Testis (tissue), 2 donors: ENCODE data around the gene ATP6AP2.

ENCODE experiments used
- CTCF ChIP-seq, 3 experiments: fragments of 450-650 bp in 2 of 3; fragments of 200-600 bp in 1 of 3; sonication (generic) in 1 of 3; IDR thresholded peaks; one replicate each; pipeline ENCODE4 v1.5.1; 2016 to 2019; ENCODE audit warnings: antibody characterized with exemption in 3 of 3, mild to moderate bottlenecking in 2 of 3, moderate library complexity in 1 of 3
- POLR2A ChIP-seq: fragments of 450-650 bp; IDR thresholded peaks from one replicate; pipeline ENCODE4 v1.6.1; 2017; ENCODE audit warnings: antibody characterized with exemption, mild to moderate bottlenecking, moderate library complexity

- no peak for TF ChIP-seq CTCF (IDR thresholded peaks at IDR 0.05)
- no peak for TF ChIP-seq POLR2A
Measured at GRCh38 chrX:40570346-40571093, 10.2 kb upstream of the ATP6AP2 start.
